Caco-2 (cell line): Measurements from ENCODE around the gene NEURL4. TPM values are rescaled to one million over a fixed set of nuclear protein-coding genes. Genes with fewer than 3 reads are reported as not detected.

Source experiments
- BruUV-seq: library from RNA; stranded (reverse); fragments of 400-500 nt; replicated peaks from 2 replicates; lab custom pipeline; 2021; lab: Mats Ljungman, UMichigan
- CTCF ChIA-PET: fragments of 300-600 bp; sonication (Branson Sonifier 250); formaldehyde crosslinking; loops from one replicate; lab custom pipeline; 2022; ENCODE audit warnings: antibody characterized with exemption; lab: Charles Lee
- POLR2A ChIA-PET: fragments of 300-600 bp; sonication (Branson Sonifier 250); formaldehyde crosslinking; loops from one replicate; lab custom pipeline; 2022; ENCODE audit warnings: antibody characterized with exemption; lab: Charles Lee
- DNase-seq, 2 experiments: peaks; one replicate each; pipeline versions ENCODE4 v3.0.0 to v3.0.0-alpha.2; 2020 to 2022
- H3K27me3 ChIP-seq: replicated peaks from 2 replicates; pipeline ENCODE4 v1.6.0; 2011; ENCODE audit warnings: low read length; ENCODE audit not compliant: control insufficient read depth, insufficient read depth
- H3K36me3 ChIP-seq: 2 replicates; pipeline ENCODE4 v1.5.1; 2011; ENCODE audit warnings: low read length; ENCODE audit not compliant: control insufficient read depth, insufficient read depth
- H3K4me1 ChIP-seq: fragments of 250-450 bp; sonication (Bioruptor Pico); 2 replicates; pipeline ENCODE4 v1.5.1; 2020; ENCODE audit warnings: mild to moderate bottlenecking
- H3K4me3 ChIP-seq: 2 replicates; pipeline ENCODE4 v1.5.1; 2011; ENCODE audit warnings: low read depth, mild to moderate bottlenecking, control low read depth, low read length
- H3K9me3 ChIP-seq: fragments of 250-450 bp; sonication (Bioruptor Pico); 2 replicates; pipeline ENCODE4 v1.5.1; 2020; ENCODE audit warnings: mild to moderate bottlenecking, moderate library complexity
- H3K27ac Mint-ChIP-seq: one replicate; pipeline ENCODE4 v1.8.0; 2022; ENCODE audit warnings: mixed read lengths; ENCODE audit not compliant: unreplicated experiment
- H3K27me3 Mint-ChIP-seq: one replicate; pipeline ENCODE4 v1.8.0; 2022; ENCODE audit warnings: mixed read lengths; ENCODE audit not compliant: insufficient read depth, unreplicated experiment
- H3K36me3 Mint-ChIP-seq: one replicate; pipeline ENCODE4 v1.8.0; 2022; ENCODE audit warnings: mild to moderate bottlenecking, mixed read lengths; ENCODE audit not compliant: insufficient read depth, unreplicated experiment
- H3K4me1 Mint-ChIP-seq: one replicate; pipeline ENCODE4 v1.8.0; 2022; ENCODE audit warnings: low read depth, mixed read lengths; ENCODE audit not compliant: unreplicated experiment
- H3K4me3 Mint-ChIP-seq: one replicate; pipeline ENCODE4 v1.8.0; 2022; ENCODE audit warnings: mild to moderate bottlenecking, moderate library complexity, mixed read lengths; ENCODE audit not compliant: unreplicated experiment
- H3K9me3 Mint-ChIP-seq: one replicate; pipeline ENCODE4 v1.8.0; 2022; ENCODE audit warnings: mixed read lengths; ENCODE audit not compliant: unreplicated experiment
- intact Hi-C: fragments of 100-400 bp; cut with micrococcal nuclease; formaldehyde crosslinking; loops from one replicate; pipeline ENCODE4 v1.10.0; 2022; ENCODE audit not compliant: unreplicated experiment
- total RNA-seq: library from RNA; stranded (reverse); gene quantifications from 2 replicates; pipeline ENCODE4 v1.2.3, GENCODE V29; 2022
- TF ChIP-seq, protein P1 (sequence below), 2 experiments: fragments of 200-600 bp in 1 of 2; IDR thresholded peaks; 1 replicate in 1 of 2; 2 replicates in 1 of 2; pipeline versions ENCODE4 v1.5.1 to v1.8.0; 2011 to 2022; ENCODE audit warnings: antibody characterized with exemption in 1 of 2, control low read depth in 1 of 2, inconsistent platforms in 1 of 2, low read depth in 1 of 2, low read length in 1 of 2, mild to moderate bottlenecking in 1 of 2, moderate library complexity in 1 of 2; ENCODE audit not compliant: insufficient read depth in 1 of 2, severe bottlenecking in 1 of 2, unreplicated experiment in 1 of 2

Gene NEURL4
- total RNA-seq, 1 experiment from 2014 or later = 31.1 TPM

GRCh38 chr17:7330638-7331015 lies 1.5 kb upstream of the NEURL4 start:
- Histone ChIP-seq H3K27me3 (no peaks in the 10 kb centered on the region), H3K4me3 (peak overlapping the region; percentile 89), H3K9me3 (no peaks in the 10 kb centered on the region), H3K36me3 (no peaks in the 10 kb centered on the region; the same call in 1 of the 2 replicates), H3K4me1 (0 out of 2 replicates have a peak, but pooled peaks cover 4% of the 10 kb centered on the region)
- ChIA-PET POLR2A (no interaction called here), CTCF (no interaction called here)
- peaks cover 11% of the 10 kb centered on the region for H3K36me3 Mint-ChIP-seq
- no peak overlapping the region for H3K27ac Mint-ChIP-seq
- BruUV-seq = no TSS peak
- no peaks in the 10 kb centered on the region for H3K27me3 Mint-ChIP-seq
- no peak for DNase-seq
- peaks cover 10% of the 10 kb centered on the region for H3K4me1 Mint-ChIP-seq
- TF ChIP-seq, protein P1, sequence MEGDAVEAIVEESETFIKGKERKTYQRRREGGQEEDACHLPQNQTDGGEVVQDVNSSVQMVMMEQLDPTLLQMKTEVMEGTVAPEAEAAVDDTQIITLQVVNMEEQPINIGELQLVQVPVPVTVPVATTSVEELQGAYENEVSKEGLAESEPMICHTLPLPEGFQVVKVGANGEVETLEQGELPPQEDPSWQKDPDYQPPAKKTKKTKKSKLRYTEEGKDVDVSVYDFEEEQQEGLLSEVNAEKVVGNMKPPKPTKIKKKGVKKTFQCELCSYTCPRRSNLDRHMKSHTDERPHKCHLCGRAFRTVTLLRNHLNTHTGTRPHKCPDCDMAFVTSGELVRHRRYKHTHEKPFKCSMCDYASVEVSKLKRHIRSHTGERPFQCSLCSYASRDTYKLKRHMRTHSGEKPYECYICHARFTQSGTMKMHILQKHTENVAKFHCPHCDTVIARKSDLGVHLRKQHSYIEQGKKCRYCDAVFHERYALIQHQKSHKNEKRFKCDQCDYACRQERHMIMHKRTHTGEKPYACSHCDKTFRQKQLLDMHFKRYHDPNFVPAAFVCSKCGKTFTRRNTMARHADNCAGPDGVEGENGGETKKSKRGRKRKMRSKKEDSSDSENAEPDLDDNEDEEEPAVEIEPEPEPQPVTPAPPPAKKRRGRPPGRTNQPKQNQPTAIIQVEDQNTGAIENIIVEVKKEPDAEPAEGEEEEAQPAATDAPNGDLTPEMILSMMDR (IDR thresholded peaks at IDR 0.05; ENCODE audit: insufficient read depth in 1 of 2, low read depth in 1 of 2, low read length in 1 of 2, severe bottlenecking in 1 of 2, unreplicated experiment in 1 of 2) = no peak
- intact Hi-C loops = no loop called here
- H3K9me3 Mint-ChIP-seq = no peaks in the 10 kb centered on the region
- H3K4me3 Mint-ChIP-seq = peak overlapping the region; percentile 76

- Histone ChIP-seq H3K36me3 (no peaks in the 10 kb centered on the region; the same call in 1 of the 2 replicates), H3K9me3 (no peaks in the 10 kb centered on the region), H3K4me3 (peak overlapping the region; percentile 89), H3K4me1 (0 out of 2 replicates have a peak, but pooled peaks cover 4% of the 10 kb centered on the region), H3K27me3 (no peaks in the 10 kb centered on the region)
- TF ChIP-seq, protein P1 (IDR thresholded peaks at IDR 0.05; ENCODE audit: insufficient read depth in 1 of 2, low read depth in 1 of 2, low read length in 1 of 2, severe bottlenecking in 1 of 2, unreplicated experiment in 1 of 2) = no peak
- Mint-ChIP-seq H3K27ac (peak overlapping the region; percentile 48), H3K4me1 (peaks cover 10% of the 10 kb centered on the region), H3K27me3 (no peaks in the 10 kb centered on the region), H3K36me3 (peaks cover 11% of the 10 kb centered on the region), H3K9me3 (no peaks in the 10 kb centered on the region), H3K4me3 (peak overlapping the region; percentile 76)
- intact Hi-C loops = loop anchor here (2.0 kb wide), 1 partner anchor 15 kb away; the partner anchor contains the start of gene GPS2
- BruUV-seq = no TSS peak
- DNase-seq = peak; percentile 66 to 77
- POLR2A ChIA-PET = interaction anchor here (0.6 to 1.0 kb wide), 9 partner anchors 14 to 242 kb away, joined by 3 to 5 read pairs (median 4); partner anchors contain the start of genes ACADVL, DLG4, GPS2 and SLC2A4
- CTCF ChIA-PET = interaction anchor here (0.9 to 1.5 kb wide), 5 partner anchors 8 to 109 kb away, joined by 3 to 5 read pairs (median 3); no protein-coding TSS in a partner anchor
Observed at GRCh38 chr17:7329997-7330637, 982 bp upstream of the NEURL4 start.

DNA sequence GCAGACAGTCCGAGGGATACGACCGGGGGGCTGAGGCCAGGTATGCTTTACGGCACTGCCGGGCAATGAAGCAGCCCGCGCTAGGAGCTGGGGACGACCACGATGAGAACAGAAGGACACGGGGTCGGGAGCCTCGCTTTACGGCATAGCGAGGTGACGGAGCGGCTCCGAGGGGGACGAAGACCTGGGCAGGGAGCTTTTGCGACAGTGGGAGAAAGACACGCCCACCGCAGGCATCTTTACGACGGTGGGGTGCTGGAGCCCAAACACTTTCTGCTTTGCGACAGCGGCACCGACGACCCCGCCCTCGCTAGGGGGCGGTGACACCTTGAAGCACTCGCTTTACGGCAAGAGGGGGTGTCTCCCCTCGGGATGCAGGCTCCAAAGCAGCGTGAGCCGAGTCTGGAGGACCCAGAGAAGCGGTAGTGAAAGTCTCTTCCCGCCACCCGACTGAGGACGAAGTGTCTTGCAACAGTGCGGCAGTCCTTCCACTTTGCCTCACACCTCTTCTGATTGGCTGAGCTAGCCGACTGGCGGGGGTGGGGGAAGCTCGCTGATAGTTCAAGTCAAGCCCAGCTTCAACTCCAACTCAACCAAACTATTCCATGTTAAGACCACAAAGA lies 350 bp upstream of the NEURL4 start:
- peak; percentile 93 to 97 for DNase-seq
- Mint-ChIP-seq H3K27ac (peak overlapping the region; percentile 48), H3K4me1 (peaks cover 10% of the 10 kb centered on the region), H3K36me3 (peaks cover 11% of the 10 kb centered on the region), H3K9me3 (no peaks in the 10 kb centered on the region), H3K4me3 (peak overlapping the region; percentile 76), H3K27me3 (no peaks in the 10 kb centered on the region)
- no peaks in the 10 kb centered on the region for H3K27me3 ChIP-seq
- TF ChIP-seq, protein P1 (IDR thresholded peaks at IDR 0.05; ENCODE audit: insufficient read depth in 1 of 2, low read depth in 1 of 2, low read length in 1 of 2, severe bottlenecking in 1 of 2, unreplicated experiment in 1 of 2) = no peak
- no peaks in the 10 kb centered on the region; the same call in 1 of the 2 replicates for H3K36me3 ChIP-seq
- H3K9me3 ChIP-seq = no peaks in the 10 kb centered on the region
- no TSS peak for BruUV-seq
- intact Hi-C loops = loop anchor here (2.0 kb wide), 1 partner anchor 15 kb away; the partner anchor contains the start of gene GPS2
- CTCF ChIA-PET = interaction anchor here (0.9 to 1.5 kb wide), 6 partner anchors 9 to 109 kb away, joined by 3 to 5 read pairs (median 3); partner anchors contain the start of gene TMEM256
- 0 out of 2 replicates have a peak, but pooled peaks cover 4% of the 10 kb centered on the region for H3K4me1 ChIP-seq
- peak overlapping the region; percentile 89 for H3K4me3 ChIP-seq
- POLR2A ChIA-PET = interaction anchor here (0.5 to 1.0 kb wide), 14 partner anchors 14 to 359 kb away, joined by 3 to 7 read pairs (median 4); partner anchors contain the start of genes ACADVL, DLG4, GPS2 and PLSCR3
